GM10248 (cell line): Measurements from ENCODE around the gene CDKAL1.

Experiments used
- CTCF ChIA-PET: fragments of 300-600 bp; sonication (Branson Sonifier 250); formaldehyde crosslinking; extraction: SDS; loops from one replicate; lab custom pipeline; 2021; ENCODE audit warnings: antibody characterized with exemption; lab: Yijun Ruan, JAX
- POLR2A ChIA-PET: fragments of 350-650 bp; sonication (Branson Sonifier 250); formaldehyde crosslinking; extraction: SDS; loops from one replicate; lab custom pipeline; 2020; ENCODE audit warnings: antibody characterized with exemption; lab: Yijun Ruan, JAX
- DNase-seq: peaks from one replicate; pipeline ENCODE4 v3.0.0; 2012; ENCODE audit errors: extremely low spot score
- TF ChIP-seq, protein P1 (sequence below): IDR thresholded peaks from 2 replicates; pipeline ENCODE4 v1.5.1; 2012; ENCODE audit warnings: mild to moderate bottlenecking, low read depth; ENCODE audit errors: extremely low read depth, missing control alignments, control extremely low read depth

CDKAL1 gene

DNA sequence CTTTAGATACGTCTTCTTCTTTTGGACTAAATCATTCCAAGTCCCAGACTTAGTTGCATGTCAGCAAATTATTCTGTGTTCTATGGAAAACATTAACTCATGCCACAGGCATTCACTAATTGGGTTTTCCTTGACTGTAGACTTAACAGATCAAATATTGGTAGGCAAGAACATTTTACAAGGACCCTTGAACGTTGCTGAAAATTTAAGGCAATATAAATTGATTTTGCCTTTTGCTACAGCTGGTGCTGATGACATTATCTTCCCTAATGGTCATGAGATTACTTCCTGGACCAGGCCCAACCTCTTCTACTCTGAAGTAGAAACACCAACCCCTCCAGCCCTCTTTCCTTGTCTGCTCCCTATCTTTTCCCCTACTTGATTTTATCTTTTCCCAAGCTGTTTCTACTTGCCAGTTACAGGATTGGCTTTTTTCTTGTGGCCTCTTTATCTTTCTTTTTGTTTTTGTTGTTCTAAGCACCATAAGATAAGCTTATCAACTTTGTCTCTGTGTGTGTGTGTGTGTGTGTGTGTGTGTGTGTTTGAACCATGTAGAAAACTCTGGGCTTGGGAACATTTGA lies 545.3 kb downstream of the CDKAL1 start:
- POLR2A ChIA-PET: no interaction called here
- TF ChIP-seq, protein P1, sequence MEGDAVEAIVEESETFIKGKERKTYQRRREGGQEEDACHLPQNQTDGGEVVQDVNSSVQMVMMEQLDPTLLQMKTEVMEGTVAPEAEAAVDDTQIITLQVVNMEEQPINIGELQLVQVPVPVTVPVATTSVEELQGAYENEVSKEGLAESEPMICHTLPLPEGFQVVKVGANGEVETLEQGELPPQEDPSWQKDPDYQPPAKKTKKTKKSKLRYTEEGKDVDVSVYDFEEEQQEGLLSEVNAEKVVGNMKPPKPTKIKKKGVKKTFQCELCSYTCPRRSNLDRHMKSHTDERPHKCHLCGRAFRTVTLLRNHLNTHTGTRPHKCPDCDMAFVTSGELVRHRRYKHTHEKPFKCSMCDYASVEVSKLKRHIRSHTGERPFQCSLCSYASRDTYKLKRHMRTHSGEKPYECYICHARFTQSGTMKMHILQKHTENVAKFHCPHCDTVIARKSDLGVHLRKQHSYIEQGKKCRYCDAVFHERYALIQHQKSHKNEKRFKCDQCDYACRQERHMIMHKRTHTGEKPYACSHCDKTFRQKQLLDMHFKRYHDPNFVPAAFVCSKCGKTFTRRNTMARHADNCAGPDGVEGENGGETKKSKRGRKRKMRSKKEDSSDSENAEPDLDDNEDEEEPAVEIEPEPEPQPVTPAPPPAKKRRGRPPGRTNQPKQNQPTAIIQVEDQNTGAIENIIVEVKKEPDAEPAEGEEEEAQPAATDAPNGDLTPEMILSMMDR: no peak
- DNase-seq: no peak
- CTCF ChIA-PET: interaction anchor here (2.2 kb wide), 1 partner anchor 11 kb away, joined by 9 read pairs; no protein-coding TSS in a partner anchor

DNA sequence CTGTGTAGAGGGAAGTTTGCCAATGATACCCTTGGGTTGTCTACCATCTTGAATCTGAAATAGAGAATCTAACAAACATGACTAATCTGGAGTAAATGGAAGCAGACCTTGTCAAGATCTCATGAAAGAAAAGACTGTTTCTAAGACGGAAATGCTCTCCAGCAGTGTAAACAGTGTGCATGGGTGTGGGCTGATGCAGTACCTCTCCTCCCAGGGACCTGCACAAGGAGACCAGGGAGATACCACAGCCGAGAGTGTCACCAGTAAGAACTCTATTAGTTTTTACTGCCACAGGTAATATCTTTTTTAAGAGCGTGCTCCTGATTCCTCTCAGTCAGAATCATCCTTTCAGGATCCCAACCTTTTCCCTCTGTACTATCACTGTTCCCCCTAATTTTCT lies 546.0 kb downstream of the CDKAL1 start:
- TF ChIP-seq, protein P1: no peak
- no peak for DNase-seq
- POLR2A ChIA-PET: no interaction called here
- CTCF ChIA-PET: interaction anchor here (2.2 kb wide), 1 partner anchor 12 kb away, joined by 9 read pairs; no protein-coding TSS in a partner anchor

DNA sequence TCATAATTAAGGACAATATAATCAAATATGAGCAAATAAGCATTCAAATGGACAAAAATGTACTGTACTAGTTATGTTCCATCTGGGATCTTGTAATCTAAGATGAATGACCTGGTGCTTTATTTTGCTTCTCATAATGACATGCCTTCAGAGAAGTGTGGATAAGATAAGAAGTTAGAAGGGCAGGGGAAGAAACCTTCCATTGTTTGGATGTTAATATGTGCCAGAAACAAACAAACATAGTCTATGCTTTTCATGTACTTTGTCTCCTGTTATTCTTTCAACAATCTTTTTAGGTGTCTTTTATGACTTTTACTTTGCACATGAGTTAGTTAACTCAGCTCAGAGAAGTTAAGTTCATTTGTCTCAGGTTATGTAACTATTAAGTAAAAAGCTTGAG lies 547.8 kb downstream of the CDKAL1 start:
- DNase-seq: no peak
- CTCF ChIA-PET: no interaction called here
- POLR2A ChIA-PET: no interaction called here
- TF ChIP-seq, protein P1: no peak

DNA sequence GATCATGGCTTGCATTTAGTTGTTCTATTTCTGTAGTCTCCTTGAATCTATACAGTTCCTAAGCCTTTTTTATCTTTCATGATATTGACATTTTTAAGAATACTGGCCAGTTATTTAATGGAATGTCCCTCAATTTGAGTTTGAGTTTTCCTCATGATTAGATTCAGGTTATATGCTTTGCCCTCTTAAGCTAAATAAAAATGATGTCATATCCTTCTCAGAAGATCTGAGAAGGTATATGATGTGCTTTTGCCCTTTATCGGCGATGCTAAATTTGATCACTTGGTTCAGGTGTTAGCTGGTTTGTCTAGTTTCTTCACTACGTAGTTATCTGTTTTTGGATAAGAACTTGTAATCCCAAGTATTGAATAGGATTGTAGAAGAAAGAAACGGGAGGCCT lies 549.5 kb downstream of the CDKAL1 start:
- POLR2A ChIA-PET: no interaction called here
- TF ChIP-seq, protein P1: no peak
- CTCF ChIA-PET: no interaction called here
- DNase-seq: no peak

DNA sequence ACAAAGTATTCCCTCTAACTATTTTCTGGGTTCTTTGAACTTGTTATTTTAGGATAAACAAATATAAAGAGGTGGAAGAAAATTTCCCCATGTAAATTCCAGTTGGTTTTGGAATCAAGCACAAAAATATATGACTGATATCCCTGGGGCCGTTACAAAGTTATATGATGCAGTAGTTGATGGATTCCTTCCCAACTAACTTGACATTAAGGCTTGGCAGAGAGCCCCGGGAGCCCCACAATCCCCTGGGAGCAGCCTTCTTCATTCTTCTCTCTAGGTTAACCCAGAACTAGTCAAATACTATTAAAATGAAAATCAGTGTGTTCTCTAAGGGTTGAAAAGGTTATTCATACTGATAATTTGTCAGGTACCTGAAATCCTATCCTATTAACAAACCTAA lies 550.4 kb downstream of the CDKAL1 start:
- ChIA-PET POLR2A (no interaction called here), CTCF (no interaction called here)
- no peak for DNase-seq
- TF ChIP-seq, protein P1: no peak

DNA sequence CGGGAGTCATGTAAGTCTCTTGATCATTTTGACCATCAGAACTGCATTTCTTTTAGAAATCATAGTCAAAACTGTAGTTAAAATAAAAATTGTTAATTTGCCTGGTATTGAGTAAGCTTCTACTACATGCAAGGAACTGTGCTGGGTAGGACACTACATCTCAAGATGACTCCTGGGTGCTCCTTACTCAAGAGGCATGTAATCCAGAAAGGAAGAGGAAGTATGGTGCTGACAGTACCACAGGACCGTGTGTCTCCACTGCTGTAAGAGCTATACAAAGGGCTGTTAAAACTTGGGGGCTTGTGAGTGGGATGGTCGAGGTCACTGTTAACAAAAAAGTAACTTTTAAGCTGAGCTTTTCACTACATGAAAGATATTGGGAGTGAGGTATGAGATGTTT lies 551.0 kb downstream of the CDKAL1 start:
- no peak for DNase-seq
- TF ChIP-seq, protein P1: no peak
- ChIA-PET CTCF (interaction anchor here (1.4 kb wide), 1 partner anchor 9 kb away, joined by 3 read pairs; no protein-coding TSS in a partner anchor), POLR2A (no interaction called here)
